ENCODE data around the gene GFER. TPM values are rescaled to one million over a fixed set of nuclear protein-coding genes. Genes with fewer than 3 reads are reported as not detected.

Gene GFER
- total and polyA plus RNA-seq, 2 experiments from 2014 or later = 46.9 to 53.5 TPM

DNA sequence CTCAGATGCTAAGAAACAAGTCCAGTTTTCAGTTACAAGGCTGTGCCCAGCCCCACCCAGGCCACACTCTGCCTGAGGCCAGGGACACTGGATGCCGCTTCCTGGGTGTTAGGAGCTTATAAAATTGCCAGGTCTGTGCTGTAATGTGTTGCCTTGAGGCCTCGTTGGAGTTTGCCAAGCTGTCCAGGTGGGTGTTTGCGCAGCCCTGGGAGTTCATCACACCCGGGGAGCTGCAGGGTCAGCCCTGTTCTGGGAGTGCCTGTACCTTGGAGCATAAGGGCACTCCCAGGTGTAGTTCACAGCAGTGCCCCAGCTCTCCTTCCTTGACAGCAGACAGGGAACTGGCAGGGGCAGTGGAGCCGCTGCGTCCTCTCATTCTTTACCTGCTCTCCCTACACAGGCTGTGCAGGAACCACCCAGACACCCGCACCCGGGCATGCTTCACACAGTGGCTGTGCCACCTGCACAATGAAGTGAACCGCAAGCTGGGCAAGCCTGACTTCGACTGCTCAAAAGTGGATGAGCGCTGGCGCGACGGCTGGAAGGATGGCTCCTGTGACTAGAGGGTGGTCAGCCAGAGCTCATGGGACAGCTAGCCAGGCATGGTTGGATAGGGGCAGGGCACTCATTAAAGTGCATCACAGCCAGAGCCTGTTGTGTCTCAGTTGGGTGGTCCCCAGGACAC lies 1.6 kb downstream of the GFER start:
- TF ChIP-seq, protein P1, sequence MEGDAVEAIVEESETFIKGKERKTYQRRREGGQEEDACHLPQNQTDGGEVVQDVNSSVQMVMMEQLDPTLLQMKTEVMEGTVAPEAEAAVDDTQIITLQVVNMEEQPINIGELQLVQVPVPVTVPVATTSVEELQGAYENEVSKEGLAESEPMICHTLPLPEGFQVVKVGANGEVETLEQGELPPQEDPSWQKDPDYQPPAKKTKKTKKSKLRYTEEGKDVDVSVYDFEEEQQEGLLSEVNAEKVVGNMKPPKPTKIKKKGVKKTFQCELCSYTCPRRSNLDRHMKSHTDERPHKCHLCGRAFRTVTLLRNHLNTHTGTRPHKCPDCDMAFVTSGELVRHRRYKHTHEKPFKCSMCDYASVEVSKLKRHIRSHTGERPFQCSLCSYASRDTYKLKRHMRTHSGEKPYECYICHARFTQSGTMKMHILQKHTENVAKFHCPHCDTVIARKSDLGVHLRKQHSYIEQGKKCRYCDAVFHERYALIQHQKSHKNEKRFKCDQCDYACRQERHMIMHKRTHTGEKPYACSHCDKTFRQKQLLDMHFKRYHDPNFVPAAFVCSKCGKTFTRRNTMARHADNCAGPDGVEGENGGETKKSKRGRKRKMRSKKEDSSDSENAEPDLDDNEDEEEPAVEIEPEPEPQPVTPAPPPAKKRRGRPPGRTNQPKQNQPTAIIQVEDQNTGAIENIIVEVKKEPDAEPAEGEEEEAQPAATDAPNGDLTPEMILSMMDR (IDR thresholded peaks at IDR 0.05; ENCODE audit: low read depth, low read length) = no peak
- H3K27ac ChIP-seq = no peak overlapping the region
- peaks cover 4% of the 10 kb centered on the region for H3K4me1 ChIP-seq (ENCODE audit: low read depth)
- no peaks in the 10 kb centered on the region for H3K9me3 ChIP-seq (ENCODE audit: low read depth)
- H3K36me3 ChIP-seq = no peaks in the 10 kb centered on the region
- DNase-seq (ENCODE audit: low read depth in 1 of 2, low spot score in 1 of 2) = no peak
- H3K27me3 ChIP-seq = peaks cover 42% of the 10 kb centered on the region
- H3K4me3 ChIP-seq = no peak overlapping the region

DNA sequence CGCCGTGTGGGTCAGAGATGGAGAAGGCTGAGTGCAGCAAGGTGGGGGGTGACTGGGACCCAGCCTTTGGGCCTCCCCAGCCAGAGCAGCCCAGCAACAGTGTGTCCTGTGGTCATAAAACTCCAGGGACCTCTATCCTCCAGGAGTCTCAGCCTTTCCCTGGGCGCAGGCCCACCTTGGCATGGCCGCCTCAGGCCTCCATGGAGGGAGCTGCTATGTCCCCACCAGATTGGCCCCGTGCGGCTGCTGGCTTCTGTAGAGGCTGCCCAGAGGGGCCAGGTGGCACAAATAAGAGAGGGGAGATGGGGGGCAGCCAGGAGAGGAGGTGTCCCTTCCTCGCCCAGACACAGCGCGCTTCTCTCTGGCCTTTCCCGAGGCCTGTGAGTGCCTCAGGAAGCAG lies 3.2 kb downstream of the GFER start:
- Histone ChIP-seq H3K27me3 (peaks cover 37% of the 10 kb centered on the region), H3K27ac (no peak overlapping the region), H3K36me3 (no peaks in the 10 kb centered on the region), H3K4me1 (ENCODE audit: low read depth) (peaks cover 4% of the 10 kb centered on the region), H3K9me3 (ENCODE audit: low read depth) (no peaks in the 10 kb centered on the region), H3K4me3 (no peak overlapping the region)
- TF ChIP-seq, protein P1 (IDR thresholded peaks at IDR 0.05; ENCODE audit: low read depth, low read length) = no peak
- no peak for DNase-seq (ENCODE audit: low read depth in 1 of 2, low spot score in 1 of 2)

DNA sequence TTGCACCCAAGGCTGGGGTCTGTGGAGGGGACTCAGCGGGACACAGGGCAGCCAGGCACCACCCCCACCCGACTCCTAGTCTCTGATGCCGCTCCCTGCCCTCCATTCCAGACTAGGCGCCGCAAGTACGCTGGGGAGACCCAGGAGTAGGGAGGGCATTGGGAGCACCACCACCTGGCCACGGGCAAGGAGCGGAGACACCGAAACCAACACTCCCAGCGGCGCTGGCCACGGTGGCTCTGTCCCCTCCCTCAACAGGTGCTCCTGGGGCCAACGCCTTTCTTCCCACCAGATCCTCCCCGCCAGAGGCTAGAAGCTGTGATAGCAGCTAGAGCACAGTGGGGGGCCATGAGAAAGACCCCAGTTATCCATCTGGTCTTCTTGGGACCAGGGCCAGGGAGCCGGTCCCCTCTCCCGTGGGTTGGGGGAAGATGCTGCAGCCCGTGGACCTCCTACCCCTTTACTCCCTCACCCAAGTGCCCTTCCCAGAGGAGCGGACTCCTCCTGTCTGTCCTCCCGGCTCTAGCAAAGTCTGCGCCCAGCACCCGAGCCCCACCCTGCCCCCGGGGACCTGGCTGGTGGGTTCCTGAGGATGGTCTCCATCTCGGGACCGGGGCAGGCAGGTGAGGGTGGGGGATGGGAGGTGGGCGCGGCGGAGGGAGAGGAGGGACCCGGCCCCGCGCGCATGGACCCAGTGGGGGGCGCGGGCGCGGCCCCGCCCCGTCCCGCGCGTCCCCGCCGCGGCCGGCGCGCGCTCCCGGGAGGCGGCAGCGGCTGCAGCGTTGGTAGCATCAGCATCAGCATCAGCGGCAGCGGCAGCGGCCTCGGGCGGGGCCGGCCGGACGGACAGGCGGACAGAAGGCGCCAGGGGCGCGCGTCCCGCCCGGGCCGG lies 5.5 kb downstream of the GFER start, which contains the start of gene SYNGR3:
Gene SYNGR3, plus strand, starts transcription at position 762 of the 892 bp plus-strand sequence. CDS start 133 bp downstream, outside the sequence.
- H3K27me3 ChIP-seq = peaks cover 26% of the 10 kb centered on the region
- peak within 1 kb of the TSS; percentile 36 for H3K4me3 ChIP-seq
- H3K9me3 ChIP-seq (ENCODE audit: low read depth) = no peaks in the 10 kb centered on the region
- no peak within 1 kb of the TSS for H3K27ac ChIP-seq
- DNase-seq (ENCODE audit: low read depth in 1 of 2, low spot score in 1 of 2) = peak in 1 of 2 donors; percentile 36
- TF ChIP-seq, protein P1 (IDR thresholded peaks at IDR 0.05; ENCODE audit: low read depth, low read length) = no peak
- H3K36me3 ChIP-seq = no peaks in the 10 kb centered on the region
- H3K4me1 ChIP-seq (ENCODE audit: low read depth) = peaks cover 4% of the 10 kb centered on the region

DNA sequence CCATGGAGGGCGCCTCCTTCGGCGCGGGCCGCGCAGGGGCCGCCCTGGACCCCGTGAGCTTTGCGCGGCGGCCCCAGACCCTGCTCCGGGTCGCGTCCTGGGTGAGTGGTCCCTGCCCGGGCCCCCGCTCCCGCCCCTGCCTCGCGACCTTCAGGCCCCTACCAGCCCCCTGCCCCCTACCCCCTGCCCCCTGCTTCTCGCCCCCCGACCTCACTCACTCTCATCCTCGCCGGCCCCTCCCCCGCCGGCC lies 6.0 kb downstream of the GFER start:
- no peak for DNase-seq (ENCODE audit: low read depth in 1 of 2, low spot score in 1 of 2)
- Histone ChIP-seq H3K36me3 (no peaks in the 10 kb centered on the region), H3K27ac (no peak overlapping the region), H3K27me3 (peaks cover 26% of the 10 kb centered on the region), H3K9me3 (ENCODE audit: low read depth) (no peaks in the 10 kb centered on the region), H3K4me3 (peak overlapping the region; percentile 36), H3K4me1 (ENCODE audit: low read depth) (peaks cover under 1% of the 10 kb centered on the region)
- TF ChIP-seq, protein P1 (IDR thresholded peaks at IDR 0.05; ENCODE audit: low read depth, low read length) = no peak

DNA sequence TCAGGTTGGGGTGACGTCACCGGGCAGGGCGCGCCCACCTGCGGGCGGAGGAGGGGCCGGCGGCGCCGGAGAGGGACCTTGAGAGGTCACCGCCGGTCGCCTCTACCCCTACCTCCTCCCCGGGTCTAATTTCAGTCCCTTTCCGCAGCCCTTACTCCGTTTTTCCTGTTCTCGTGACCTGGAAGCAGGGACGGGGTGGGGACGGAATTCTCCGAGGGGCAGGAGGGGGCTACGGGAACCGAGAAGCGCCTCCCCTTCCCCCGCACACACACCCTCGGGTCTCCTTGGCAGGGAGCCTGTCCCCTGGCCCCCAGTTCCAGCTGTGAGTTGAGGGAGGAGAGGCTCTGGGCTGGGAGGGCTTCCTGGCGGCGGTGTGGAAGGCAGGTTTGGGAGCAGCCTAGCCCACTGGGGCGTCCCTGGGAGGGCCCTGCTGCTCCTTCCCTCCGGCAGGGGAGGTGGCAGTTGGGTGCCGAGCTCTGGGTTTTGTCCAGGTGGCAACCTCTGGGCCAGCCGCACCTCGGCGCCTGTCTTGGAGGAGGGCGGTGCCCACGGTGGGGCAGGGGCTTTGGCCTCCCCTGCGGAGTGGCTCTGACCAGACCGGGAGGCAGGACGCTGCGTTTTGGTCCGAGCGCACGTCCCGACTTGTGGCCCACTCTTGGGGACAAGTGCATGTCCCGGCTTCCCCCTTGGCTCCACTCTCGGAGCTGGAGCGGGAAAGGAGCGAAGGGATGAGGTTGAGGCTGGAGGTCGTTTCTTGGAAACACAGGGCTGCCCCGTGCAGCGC lies 6.5 kb downstream of the GFER start:
- no peaks in the 10 kb centered on the region for H3K36me3 ChIP-seq

More for the DNA sequence above, 6.5 kb downstream of the GFER start:
- peaks cover 26% of the 10 kb centered on the region for H3K27me3 ChIP-seq
- no peaks in the 10 kb centered on the region for H3K9me3 ChIP-seq (ENCODE audit: low read depth)
- TF ChIP-seq, protein P1 (IDR thresholded peaks at IDR 0.05; ENCODE audit: low read depth, low read length) = no peak
- no peak overlapping the region for H3K27ac ChIP-seq
- DNase-seq (ENCODE audit: low read depth in 1 of 2, low spot score in 1 of 2) = peak in 1 of 2 donors; percentile 69
- H3K4me1 ChIP-seq (ENCODE audit: low read depth) = no peaks in the 10 kb centered on the region
- peak overlapping the region; percentile 36 for H3K4me3 ChIP-seq

All from cardiac muscle cell (in vitro differentiated cells and primary cell).